Hepatocyte (in vitro differentiated cells): ENCODE results near the gene ROBO1. TPM values are rescaled to one million over a fixed set of nuclear protein-coding genes. Genes with fewer than 3 reads are reported as not detected.
A peak's percentile ranks its signal among the peaks of the same experiment; 100 is the strongest.
"Not testable (repeated sequence)": the region's sequence is repeated elsewhere in the genome, so short reads cannot be mapped to it uniquely, and the experiment has no call there.

Experiments
- DNase-seq: peaks from one replicate; pipeline ENCODE4 v3.0.0-alpha.2; 2016; ENCODE audit warnings: low spot score
- H2AFZ ChIP-seq: fragments of 200-600 bp; sonication (generic); 2 replicates; pipeline ENCODE4 v1.6.0; 2016; ENCODE audit warnings: antibody characterized with exemption, mild to moderate bottlenecking
- H3K27ac ChIP-seq: fragments of 200-600 bp; sonication (generic); 2 replicates; pipeline ENCODE4 v1.5.1; 2016; ENCODE audit warnings: mild to moderate bottlenecking
- H3K27me3 ChIP-seq: fragments of 200-600 bp; sonication (generic); 2 replicates; pipeline ENCODE4 v1.6.1; 2016
- H3K36me3 ChIP-seq: fragments of 200-600 bp; sonication (generic); replicated peaks from 2 replicates; pipeline ENCODE4 v1.5.1; 2016; ENCODE audit warnings: low read depth; ENCODE audit not compliant: insufficient read depth
- H3K4me1 ChIP-seq: fragments of 200-600 bp; sonication (generic); 2 replicates; pipeline ENCODE4 v1.5.1; 2016; ENCODE audit warnings: mild to moderate bottlenecking, moderate library complexity; ENCODE audit not compliant: insufficient read depth
- H3K4me2 ChIP-seq: fragments of 200-600 bp; sonication (generic); 2 replicates; pipeline ENCODE4 v1.6.0; 2016
- H3K4me3 ChIP-seq: fragments of 200-600 bp; sonication (generic); 2 replicates; pipeline ENCODE4 v1.5.1; 2016; ENCODE audit warnings: mild to moderate bottlenecking
- H3K79me2 ChIP-seq: fragments of 200-600 bp; sonication (generic); 2 replicates; pipeline ENCODE4 v1.6.0; 2017; ENCODE audit warnings: mild to moderate bottlenecking
- H3K9me2 ChIP-seq: fragments of 200-600 bp; sonication (generic); replicated peaks from 2 replicates; pipeline ENCODE4 v1.6.0; 2017; ENCODE audit warnings: mild to moderate bottlenecking; ENCODE audit not compliant: insufficient read depth
- H3K9me3 ChIP-seq: fragments of 200-600 bp; sonication (generic); 2 replicates; pipeline ENCODE4 v1.5.1; 2016; ENCODE audit warnings: low read depth, mild to moderate bottlenecking
- H4K20me1 ChIP-seq: fragments of 200-600 bp; sonication (generic); 2 replicates; pipeline ENCODE4 v1.6.0; 2016; ENCODE audit warnings: mild to moderate bottlenecking; ENCODE audit not compliant: insufficient read depth, poor library complexity, severe bottlenecking
- EZH2 ChIP-seq: fragments of 200-600 bp; sonication (generic); IDR thresholded peaks from 2 replicates; pipeline ENCODE4 v1.6.1; 2016; ENCODE audit warnings: antibody characterized with exemption, mild to moderate bottlenecking, borderline replicate concordance
- EZH2phosphoT487 ChIP-seq: fragments of 200-600 bp; sonication (generic); IDR thresholded peaks from one replicate; pipeline ENCODE4 v1.6.1; 2018; ENCODE audit warnings: antibody characterized with exemption, mild to moderate bottlenecking, low read depth, moderate library complexity; ENCODE audit not compliant: unreplicated experiment, severe bottlenecking
- WGBS: methylation state at CpG from one replicate; pipeline ENCODE4 v1.1.6; 2016; ENCODE audit warnings: low lambda C conversion rate; ENCODE audit errors: missing lambda C conversion rate; 5-methylcytosine and 5-hydroxymethylcytosine counted together
- polyA plus RNA-seq: library from polyadenylated mRNA; unstranded; fragments of >200 nt; fragmentation: Nextera tagmentation; extraction: Ambion mirVana; gene quantifications from 2 replicates; pipeline ENCODE4 v1.2.1, GENCODE V29; 2016
- total RNA-seq: library from RNA; depleted of rRNA; stranded (reverse); fragments of >200 nt; gene quantifications from 2 replicates; pipeline ENCODE4 v1.2.3, GENCODE V29; 2014
- TF ChIP-seq, protein P1 (sequence below): fragments of 200-600 bp; sonication (generic); IDR thresholded peaks from 2 replicates; pipeline ENCODE4 v1.5.1; 2016; ENCODE audit warnings: antibody characterized with exemption, mild to moderate bottlenecking; ENCODE audit not compliant: poor library complexity

ROBO1 gene
- total and polyA plus RNA-seq, 2 experiments from 2014 or later: 13.6 to 44.3 TPM

DNA sequence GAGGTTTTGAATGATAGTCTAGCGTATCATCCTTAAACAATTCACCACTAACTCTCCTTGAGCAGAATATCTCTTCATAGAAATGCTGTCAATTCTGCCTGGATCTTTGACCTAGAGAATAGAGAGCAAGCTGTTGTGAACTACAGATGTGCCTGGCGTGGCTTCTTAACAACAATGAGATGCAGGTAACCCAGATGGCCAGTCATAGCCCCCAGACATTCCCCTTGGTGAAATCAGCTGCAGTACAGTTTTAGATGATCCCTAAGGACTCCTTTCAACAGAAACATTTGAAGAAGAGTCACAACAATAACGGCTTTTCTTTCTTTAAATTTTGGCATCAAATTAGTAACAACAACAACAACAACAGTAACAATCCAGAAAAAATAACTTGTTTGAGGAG lies 1041.3 kb downstream of the ROBO1 start:
- no peak overlapping the region for H3K27ac ChIP-seq
- no peaks in the 10 kb centered on the region for H4K20me1 ChIP-seq
- no peaks in the 10 kb centered on the region for H3K9me2 ChIP-seq
- no peak for TF ChIP-seq EZH2phosphoT487
- TF ChIP-seq, protein P1, sequence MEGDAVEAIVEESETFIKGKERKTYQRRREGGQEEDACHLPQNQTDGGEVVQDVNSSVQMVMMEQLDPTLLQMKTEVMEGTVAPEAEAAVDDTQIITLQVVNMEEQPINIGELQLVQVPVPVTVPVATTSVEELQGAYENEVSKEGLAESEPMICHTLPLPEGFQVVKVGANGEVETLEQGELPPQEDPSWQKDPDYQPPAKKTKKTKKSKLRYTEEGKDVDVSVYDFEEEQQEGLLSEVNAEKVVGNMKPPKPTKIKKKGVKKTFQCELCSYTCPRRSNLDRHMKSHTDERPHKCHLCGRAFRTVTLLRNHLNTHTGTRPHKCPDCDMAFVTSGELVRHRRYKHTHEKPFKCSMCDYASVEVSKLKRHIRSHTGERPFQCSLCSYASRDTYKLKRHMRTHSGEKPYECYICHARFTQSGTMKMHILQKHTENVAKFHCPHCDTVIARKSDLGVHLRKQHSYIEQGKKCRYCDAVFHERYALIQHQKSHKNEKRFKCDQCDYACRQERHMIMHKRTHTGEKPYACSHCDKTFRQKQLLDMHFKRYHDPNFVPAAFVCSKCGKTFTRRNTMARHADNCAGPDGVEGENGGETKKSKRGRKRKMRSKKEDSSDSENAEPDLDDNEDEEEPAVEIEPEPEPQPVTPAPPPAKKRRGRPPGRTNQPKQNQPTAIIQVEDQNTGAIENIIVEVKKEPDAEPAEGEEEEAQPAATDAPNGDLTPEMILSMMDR: no peak
- no peak for TF ChIP-seq EZH2
- no peak overlapping the region for H2AFZ ChIP-seq
- peaks cover 11% of the 10 kb centered on the region for H3K4me1 ChIP-seq
- no peaks in the 10 kb centered on the region for H3K36me3 ChIP-seq
- no peaks in the 10 kb centered on the region for H3K9me3 ChIP-seq
- no peak overlapping the region for H3K4me3 ChIP-seq
- 83% methylated on average over 3 of the region's 3 CpGs for WGBS
- peaks cover 2% of the 10 kb centered on the region for H3K79me2 ChIP-seq
- H3K4me2 ChIP-seq: no peak overlapping the region
- no peak for DNase-seq
- no peaks in the 10 kb centered on the region for H3K27me3 ChIP-seq

DNA sequence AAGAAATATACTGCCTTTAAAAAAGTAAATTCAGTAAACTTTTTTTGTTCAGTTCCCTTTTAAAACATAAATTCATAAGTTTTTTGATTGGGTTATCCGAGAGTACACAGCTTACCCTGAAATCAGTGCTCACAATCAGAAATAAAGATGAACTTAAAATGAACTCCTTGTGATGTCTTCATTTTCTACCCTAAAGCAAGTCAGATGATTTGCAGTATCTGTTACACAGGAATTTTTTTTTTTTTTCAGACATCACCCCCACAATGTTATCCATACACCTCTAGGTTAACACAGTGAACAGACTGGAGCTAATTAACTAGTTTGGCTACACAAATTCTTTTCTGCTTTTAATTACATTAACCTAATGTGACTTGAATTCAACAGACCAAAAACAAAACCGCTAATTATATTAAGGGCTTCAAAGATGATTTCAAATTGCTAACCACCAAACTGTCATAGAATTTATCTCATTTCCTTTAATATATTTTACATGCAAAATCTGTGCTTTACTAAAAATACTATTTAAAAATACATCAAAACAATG lies 1042.0 kb downstream of the ROBO1 start:
- no peak overlapping the region for H2AFZ ChIP-seq
- DNase-seq: no peak
- H3K4me1 ChIP-seq: peaks cover 11% of the 10 kb centered on the region
- no peaks in the 10 kb centered on the region for H4K20me1 ChIP-seq
- WGBS: 89% methylated on average over 2 of the region's 2 CpGs
- peaks cover 2% of the 10 kb centered on the region for H3K79me2 ChIP-seq
- H3K9me2 ChIP-seq: no peaks in the 10 kb centered on the region
- no peak overlapping the region for H3K27ac ChIP-seq
- no peak overlapping the region for H3K4me3 ChIP-seq
- TF ChIP-seq EZH2: no peak
- TF ChIP-seq, protein P1: no peak
- TF ChIP-seq EZH2phosphoT487: no peak
- no peaks in the 10 kb centered on the region for H3K9me3 ChIP-seq
- no peak overlapping the region for H3K4me2 ChIP-seq
- H3K27me3 ChIP-seq: no peaks in the 10 kb centered on the region
- no peaks in the 10 kb centered on the region for H3K36me3 ChIP-seq

DNA sequence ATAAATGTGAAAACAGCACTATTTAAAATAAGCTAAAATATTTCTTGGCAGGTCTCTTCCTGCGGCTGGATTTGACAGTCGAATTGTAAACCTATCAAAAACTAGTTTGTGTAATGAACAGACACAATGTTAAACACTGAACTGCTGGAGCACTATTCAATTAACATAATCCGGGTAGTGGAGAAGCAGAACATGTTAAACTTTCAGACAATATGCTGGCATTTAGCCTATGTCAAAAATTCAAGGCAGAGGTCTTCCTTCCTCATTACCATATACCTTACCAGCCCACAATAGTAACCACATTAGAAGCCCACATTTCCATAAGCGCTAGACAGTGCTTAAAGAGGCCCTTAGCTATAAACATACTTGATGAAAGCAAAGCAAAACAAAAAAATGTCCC lies 1042.9 kb downstream of the ROBO1 start:
- 37% methylated on average over 4 of the region's 4 CpGs for WGBS
- Histone ChIP-seq H3K27me3 (no peaks in the 10 kb centered on the region), H2AFZ (no peak overlapping the region), H3K4me1 (peaks cover 11% of the 10 kb centered on the region), H3K9me3 (no peaks in the 10 kb centered on the region), H3K4me2 (peak overlapping the region; percentile 3), H3K36me3 (no peaks in the 10 kb centered on the region), H3K9me2 (no peaks in the 10 kb centered on the region), H3K79me2 (peaks cover 2% of the 10 kb centered on the region), H3K27ac (peak overlapping the region; percentile 8), H4K20me1 (no peaks in the 10 kb centered on the region), H3K4me3 (no peak overlapping the region)
- DNase-seq: no peak
- TF ChIP-seq EZH2 (no peak), EZH2phosphoT487 (no peak)
- TF ChIP-seq, protein P1: no peak

DNA sequence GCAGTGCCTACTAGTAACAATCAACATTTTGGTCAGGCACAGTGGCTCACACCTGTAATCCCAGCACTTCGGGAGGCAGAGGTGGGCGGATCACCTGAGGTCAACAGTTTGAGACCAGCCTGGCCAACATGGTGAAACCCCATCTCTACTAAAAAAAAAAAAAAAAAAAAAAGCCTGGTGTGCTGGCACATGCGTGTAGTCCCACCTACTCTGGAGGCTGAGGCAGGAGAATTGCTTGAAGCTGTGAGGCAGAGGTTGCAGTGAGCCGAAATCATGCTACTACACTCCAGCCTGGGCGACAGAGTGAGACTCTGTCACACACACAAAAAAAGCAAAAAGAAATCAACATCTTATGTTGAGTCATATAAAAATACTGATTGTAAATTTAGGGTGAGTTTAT lies 1043.4 kb downstream of the ROBO1 start:
- Histone ChIP-seq H3K27ac (peak overlapping the region; percentile 8), H3K4me2 (peak overlapping the region; percentile 3), H3K4me1 (peaks cover 11% of the 10 kb centered on the region)
- H3K36me3 ChIP-seq, H3K4me3 ChIP-seq, H4K20me1 ChIP-seq, H3K9me3 ChIP-seq, H3K27me3 ChIP-seq, H3K79me2 ChIP-seq, H3K9me2 ChIP-seq, DNase-seq, H2AFZ ChIP-seq: not testable (repeated sequence)
- WGBS: 84% methylated on average over 5 of the region's 5 CpGs
